Activated CD4-positive, alpha-beta T cell treated with anti-CD3 and anti-CD28 coated beads, Interleukin-2, Interleukin-4, amounts not matched to agents 100 ng/mL and 50 ng/mL, durations not matched to agents 16 hours and 8 hours (primary cell): ENCODE data around the gene TERT.

Experiments used
- DNase-seq: peaks from one replicate; pipeline ENCODE4 v3.0.0-alpha.2; 2020; ENCODE audit warnings: low spot score

TERT gene

DNA sequence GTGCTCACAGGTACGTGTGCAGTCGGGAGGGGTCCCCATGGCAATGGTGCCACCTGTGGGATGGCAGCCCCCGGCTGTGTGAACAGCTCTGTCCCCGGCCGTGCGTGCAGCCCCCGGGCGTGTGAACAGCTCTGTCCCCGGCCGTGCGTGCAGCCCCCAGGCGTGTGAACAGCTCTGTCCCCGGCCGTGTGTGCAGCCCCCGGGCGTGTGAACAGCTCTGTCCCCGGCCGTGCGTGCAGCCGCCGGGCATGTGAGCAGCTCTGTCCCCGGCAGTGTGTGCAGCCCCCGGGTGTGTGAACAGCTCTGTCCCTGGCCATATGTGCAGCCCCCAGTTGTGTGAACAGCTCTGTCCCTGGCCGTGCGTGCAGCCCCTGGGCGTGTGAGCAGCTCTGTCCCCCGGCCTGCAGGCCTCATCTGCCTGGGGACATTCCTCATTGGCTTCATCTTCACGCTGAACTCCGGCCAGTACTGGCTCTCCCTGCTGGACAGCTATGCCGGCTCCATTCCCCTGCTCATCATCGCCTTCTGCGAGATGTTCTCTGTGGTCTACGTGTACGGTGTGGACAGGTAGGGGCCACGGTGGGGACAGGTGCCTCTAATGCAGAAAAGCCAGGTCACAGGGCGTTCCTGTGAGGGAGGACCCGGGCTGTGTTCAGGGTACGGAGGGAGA, 75.6 kb downstream of the TERT start:
- DNase-seq: no peak

- DNase-seq: no peak
Observed at GRCh38 chr5:1218351-1219080, 76.4 kb downstream of the TERT start.

- no peak for DNase-seq
Observed at GRCh38 chr5:1217596-1218206, 77.2 kb downstream of the TERT start.

DNA sequence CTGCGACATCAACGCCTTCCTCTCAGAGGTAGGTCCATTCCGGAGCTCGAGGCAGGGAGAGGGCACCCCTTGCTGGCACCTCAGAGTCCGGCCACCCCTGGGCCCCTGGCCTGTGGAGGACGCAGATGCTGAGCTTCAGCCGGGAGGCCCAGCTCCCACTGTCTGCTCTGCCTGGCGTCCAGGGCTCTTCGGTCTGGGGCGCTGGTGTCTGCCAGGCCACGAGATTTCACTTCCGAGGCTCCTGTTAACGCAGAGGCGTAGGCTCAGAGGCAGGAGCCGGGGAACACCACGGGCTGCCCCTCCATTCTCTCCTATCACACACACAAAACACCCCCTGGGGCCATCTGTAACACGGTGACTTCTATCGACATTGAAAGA, 78.0 kb downstream of the TERT start:
- no peak for DNase-seq

DNA sequence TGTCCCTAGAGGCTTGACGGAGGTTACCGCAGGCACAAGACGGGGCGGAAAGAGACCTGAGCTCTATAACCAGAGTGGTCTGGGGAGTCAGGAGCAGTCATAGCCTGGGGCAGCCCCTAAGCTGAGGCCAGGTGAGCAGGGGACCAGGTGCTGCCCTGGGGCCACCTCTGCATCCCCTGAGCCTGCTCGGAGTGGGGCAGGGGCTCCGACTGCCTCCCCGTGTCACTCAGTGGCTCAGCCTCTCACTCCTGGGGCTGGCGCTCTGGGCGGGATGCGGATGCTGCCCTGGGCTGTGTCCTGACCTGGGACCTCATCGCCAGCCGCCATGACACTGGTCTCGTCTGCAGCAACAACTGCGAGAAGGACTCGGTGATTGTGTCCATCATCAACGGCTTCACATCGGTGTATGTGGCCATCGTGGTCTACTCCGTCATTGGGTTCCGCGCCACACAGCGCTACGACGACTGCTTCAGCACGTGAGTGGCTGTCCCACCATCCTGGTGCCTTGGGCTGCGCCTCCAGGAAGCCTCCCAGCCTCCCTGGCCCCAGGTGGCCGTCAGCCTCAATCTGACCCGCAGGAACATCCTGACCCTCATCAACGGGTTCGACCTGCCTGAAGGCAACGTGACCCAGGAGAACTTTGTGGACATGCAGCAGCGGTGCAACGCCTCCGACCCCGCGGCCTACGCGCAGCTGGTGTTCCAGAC, 78.5 kb downstream of the TERT start:
- no peak for DNase-seq

- no peak for DNase-seq
Observed at GRCh38 chr5:1215320-1216096, 79.4 kb downstream of the TERT start.

DNA sequence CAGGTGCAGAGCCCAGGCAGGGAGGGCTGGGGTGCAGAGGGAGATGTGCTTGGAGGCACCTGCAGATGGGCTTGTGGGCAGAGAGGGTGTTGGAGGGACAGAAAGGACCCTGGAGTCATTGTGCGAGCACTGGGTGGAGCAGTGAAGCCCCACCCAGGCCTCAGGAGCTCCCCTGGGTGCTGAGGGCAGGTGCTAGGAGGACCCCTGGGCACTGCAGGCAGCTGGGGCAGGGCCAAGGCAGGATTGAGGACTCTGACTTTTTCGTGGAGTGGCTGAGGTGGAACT, 80.0 kb downstream of the TERT start:
- no peak for DNase-seq

GRCh38 chr5:1214163-1214935, 80.5 kb downstream of the TERT start:
- DNase-seq: no peak

DNA sequence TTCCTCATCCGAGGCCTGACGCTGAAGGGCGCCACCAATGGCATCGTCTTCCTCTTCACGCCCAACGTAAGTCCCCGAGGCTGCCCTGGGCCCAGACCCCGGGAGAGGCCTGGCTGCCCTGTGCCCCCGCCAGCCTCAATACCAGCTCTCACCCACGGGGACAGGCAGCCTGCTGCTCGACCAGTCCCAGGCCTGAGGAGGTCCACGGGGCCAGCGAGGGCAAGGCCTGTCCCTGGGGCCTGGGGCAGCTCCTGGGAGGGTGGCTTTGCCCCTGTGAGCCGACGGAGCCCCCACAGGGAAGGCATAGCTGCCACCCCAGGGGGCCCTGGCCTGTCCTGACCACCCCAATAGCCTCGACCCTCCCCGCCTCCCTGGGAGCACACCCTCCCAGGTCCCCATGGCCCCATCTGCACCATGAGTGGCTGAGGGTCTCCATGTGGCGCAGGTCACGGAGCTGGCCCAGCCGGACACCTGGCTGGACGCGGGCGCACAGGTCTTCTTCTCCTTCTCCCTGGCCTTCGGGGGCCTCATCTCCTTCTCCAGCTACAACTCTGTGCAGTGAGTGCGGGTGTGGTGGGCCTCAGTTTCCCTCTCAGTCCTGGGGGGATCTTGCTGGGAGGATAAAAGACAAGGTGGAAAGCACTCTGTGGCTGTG, 81.2 kb downstream of the TERT start:
- DNase-seq: no peak

DNA sequence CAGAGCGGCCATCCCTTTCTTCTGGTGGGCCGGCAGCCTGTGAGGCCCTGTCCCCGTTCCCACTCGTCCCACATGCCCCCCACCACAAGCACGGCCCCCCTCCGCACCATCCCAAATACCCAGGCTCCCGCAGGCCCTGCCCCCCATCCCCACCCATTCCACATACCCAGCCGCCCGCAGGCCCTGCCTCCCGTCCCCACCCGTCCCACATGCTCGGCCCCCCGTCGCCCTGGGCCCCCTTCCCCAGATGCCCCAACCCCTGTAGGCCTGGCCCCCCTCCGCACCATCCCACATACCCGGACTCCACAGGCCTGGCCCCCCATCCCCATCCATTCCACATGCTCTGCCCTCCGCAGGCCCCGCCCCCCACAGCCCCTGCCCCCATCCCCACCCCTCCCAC, 82.0 kb downstream of the TERT start:
- no peak for DNase-seq

- no peak for DNase-seq
Observed at GRCh38 chr5:1212271-1212670, 82.6 kb downstream of the TERT start.

DNA sequence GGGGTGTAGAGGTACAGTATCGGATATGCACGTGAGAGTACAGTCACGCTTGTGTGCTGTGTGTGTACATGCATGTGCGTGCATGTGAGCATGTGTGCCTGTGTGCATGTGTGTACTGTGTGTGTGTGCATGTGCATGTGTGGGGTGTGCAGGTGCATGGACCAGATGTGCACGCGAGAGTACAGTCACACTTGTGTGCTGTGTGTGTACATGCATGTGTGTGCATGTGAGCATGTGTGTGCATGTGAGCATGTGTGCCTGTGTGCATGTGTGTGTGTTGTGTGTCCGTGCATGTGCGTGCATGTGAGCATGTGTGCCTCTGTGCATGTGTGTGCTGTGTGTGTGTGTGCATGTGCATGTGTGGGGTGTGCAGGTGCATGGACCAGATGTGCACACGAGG, 83.2 kb downstream of the TERT start:
- DNase-seq: no peak

DNA sequence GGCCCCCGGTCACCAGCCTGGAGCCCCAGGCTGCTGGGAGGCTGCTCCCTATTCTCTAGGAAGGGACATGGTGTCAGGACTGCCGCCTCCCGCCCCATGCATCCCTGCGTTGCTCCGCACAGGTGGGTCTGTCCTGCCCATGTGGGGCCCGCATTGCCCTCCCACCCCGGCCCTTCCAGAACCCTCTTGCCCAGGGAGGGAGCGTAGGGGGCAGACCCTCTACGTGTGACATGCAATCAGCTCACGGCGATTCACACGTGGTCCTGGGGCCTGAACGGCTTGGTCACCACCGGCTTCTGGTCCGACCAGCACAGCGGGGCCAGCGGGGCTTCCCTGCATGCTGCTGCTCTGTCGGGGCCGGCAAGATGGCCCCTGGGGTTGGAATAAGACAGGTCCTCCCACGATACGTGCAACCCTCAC, 84.0 kb downstream of the TERT start:
- DNase-seq: no peak

DNA sequence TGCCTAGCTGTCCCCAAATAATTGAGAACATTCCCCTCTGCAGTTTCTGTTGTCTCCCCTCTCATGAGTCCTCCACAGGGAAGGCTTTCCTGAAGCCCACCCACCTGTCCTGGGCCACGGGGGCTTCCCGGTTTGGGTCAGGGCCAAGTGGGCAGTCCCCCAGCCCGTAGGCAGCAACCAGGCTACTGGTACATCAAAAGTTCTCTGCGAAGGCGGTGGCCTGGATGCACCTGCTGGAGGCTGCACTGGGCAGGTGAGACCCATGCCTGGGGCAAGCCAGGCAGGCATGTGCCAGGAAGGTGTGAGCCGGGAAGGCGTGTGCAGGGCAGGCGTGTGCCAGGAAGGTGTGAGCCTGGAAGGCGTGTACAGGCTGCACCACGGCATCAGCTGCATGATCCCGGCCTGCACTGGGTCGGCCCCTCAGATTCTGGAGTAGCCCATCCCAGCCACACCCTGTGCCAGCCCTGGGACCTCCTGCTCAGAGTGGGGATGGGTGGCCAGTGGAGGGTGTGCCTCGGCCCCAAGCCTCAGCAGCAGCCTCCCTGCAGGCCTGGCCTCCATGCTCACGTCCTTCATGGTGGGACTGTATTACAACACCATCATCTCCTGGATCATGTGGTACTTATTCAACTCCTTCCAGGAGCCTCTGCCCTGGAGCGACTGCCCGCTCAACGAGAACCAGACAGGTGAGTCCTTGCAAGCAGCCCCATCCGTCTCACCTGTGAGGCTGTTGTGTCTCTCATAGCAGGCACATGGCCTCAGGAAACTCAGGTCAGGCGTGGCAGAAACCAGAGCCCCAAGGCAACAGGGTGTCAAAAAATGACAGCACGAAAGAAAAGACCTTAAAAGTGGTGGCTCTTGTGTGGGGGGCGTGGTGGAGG, 84.7 kb downstream of the TERT start:
- no peak for DNase-seq

DNA sequence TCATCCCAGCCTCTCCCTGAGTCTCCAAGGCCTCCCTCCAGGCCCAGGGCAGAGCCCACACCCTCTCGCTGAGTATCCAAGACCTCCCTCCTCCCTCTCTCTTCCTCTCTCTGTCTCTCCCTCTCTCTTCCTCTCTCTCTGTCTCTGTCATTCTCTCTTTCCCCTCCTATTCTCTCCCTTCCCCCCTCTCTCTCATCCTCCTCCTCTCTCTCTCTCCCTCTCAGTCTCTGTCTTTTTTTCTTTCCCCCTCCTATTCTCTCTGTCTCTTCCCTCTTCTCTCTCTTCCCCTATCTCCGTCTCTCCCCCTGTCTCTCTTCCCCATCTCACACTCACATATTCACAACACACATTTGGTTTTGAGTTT, 85.4 kb downstream of the TERT start:
- DNase-seq: no peak

DNA sequence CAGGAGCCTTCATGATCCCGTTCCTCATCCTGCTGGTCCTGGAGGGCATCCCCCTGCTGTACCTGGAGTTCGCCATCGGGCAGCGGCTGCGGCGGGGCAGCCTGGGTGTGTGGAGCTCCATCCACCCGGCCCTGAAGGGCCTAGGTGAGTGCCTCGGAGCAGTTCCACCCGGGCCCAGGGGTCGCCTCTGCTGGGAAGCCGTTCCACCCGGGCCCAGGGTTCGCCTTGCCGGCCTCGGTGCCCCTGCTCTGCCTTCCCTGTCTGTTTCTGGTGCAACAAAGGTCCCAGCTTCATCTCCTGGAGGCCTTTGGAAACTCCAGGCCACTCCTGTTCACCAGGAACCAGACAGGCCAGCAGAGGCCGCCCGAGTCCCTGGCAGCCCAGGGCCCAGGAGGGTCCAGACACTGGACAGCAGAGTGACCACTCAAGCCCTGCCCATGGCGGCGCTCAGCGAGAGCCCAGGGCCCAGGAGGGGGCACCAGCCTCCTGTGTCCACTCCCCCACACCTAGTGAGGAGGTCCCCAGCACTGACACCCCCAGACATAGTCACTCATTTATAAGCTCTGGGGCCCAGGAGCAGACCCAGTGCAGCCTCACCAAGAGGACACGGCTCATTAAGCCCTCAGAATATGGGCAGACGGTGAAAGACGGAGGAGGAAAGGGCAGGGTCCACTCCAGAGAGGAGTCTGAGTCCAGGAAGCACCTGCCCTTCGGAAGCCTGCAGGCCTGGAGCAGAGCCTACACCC, 86.0 kb downstream of the TERT start:
- DNase-seq: no peak

GRCh38 chr5:1208221-1208742, 86.6 kb downstream of the TERT start:
- DNase-seq: no peak

GRCh38 chr5:1207555-1207954, 87.3 kb downstream of the TERT start:
- DNase-seq: no peak
